Activated CD4-positive, alpha-beta memory T cell treated with anti-CD3 and anti-CD28 coated beads for 36 hours (primary cell): Measurements from ENCODE around the gene SMIM26. TPM values are rescaled to one million over a fixed set of nuclear protein-coding genes. Genes with fewer than 3 reads are reported as not detected.

Experiments used
- CTCF ChIA-PET: fragments of 350-600 bp; sonication (Branson Sonifier 250); formaldehyde crosslinking; loops from one replicate; lab custom pipeline; 2021; ENCODE audit warnings: antibody characterized with exemption, inconsistent platforms; lab: Charles Lee
- POLR2A ChIA-PET: fragments of 350-600 bp; sonication (Branson Sonifier 250); formaldehyde crosslinking; loops from one replicate; lab custom pipeline; 2021; ENCODE audit warnings: antibody characterized with exemption; lab: Charles Lee
- DNase-seq: peaks from one replicate; pipeline ENCODE4 v3.0.0-alpha.2; 2020
- H3K27ac Mint-ChIP-seq: one replicate; pipeline ENCODE4 v1.8.0; 2021; ENCODE audit warnings: mixed read lengths
- H3K27me3 Mint-ChIP-seq: one replicate; pipeline ENCODE4 v1.8.0; 2021; ENCODE audit warnings: mixed read lengths
- H3K36me3 Mint-ChIP-seq: one replicate; pipeline ENCODE4 v1.8.0; 2021; ENCODE audit warnings: mixed read lengths
- H3K4me1 Mint-ChIP-seq: one replicate; pipeline ENCODE4 v1.8.0; 2021; ENCODE audit warnings: low read depth, mixed read lengths
- H3K4me3 Mint-ChIP-seq: one replicate; pipeline ENCODE4 v1.8.0; 2021; ENCODE audit warnings: mild to moderate bottlenecking, mixed read lengths
- H3K9me3 Mint-ChIP-seq: one replicate; pipeline ENCODE4 v1.8.0; 2021; ENCODE audit warnings: mixed read lengths
- intact Hi-C: fragments of 100-400 bp; cut with micrococcal nuclease; formaldehyde crosslinking; loops from one replicate; pipeline ENCODE4 v1.15.1; 2023
- total RNA-seq, 2 experiments: library from RNA; stranded (reverse); gene quantifications; one replicate each; pipeline ENCODE4 v1.2.3, GENCODE V29; 2021

Gene SMIM26
- total RNA-seq, 2 experiments from 2014 or later: 56.0 to 59.0 TPM

- no peaks in the 10 kb centered on the region for H3K27me3 Mint-ChIP-seq
- intact Hi-C loops: no loop called here
- peaks cover 41% of the 10 kb centered on the region for H3K36me3 Mint-ChIP-seq
- no peak overlapping the region for H3K27ac Mint-ChIP-seq
- POLR2A ChIA-PET: no interaction called here
- no peak overlapping the region for H3K4me3 Mint-ChIP-seq
- no peaks in the 10 kb centered on the region for H3K9me3 Mint-ChIP-seq
- H3K4me1 Mint-ChIP-seq: no peaks in the 10 kb centered on the region
- CTCF ChIA-PET: no interaction called here
- no peak for DNase-seq
Measured at GRCh38 chr20:18541741-18542140, 25.5 kb upstream of the SMIM26 start.

GRCh38 chr20:18543216-18543615 is 24.0 kb upstream of the SMIM26 start:
- DNase-seq: no peak
- ChIA-PET POLR2A (no interaction called here), CTCF (no interaction called here)
- Mint-ChIP-seq H3K27me3 (no peaks in the 10 kb centered on the region), H3K4me3 (no peak overlapping the region), H3K36me3 (peaks cover 43% of the 10 kb centered on the region), H3K9me3 (no peaks in the 10 kb centered on the region), H3K4me1 (no peaks in the 10 kb centered on the region), H3K27ac (no peak overlapping the region)
- intact Hi-C loops: no loop called here

GRCh38 chr20:18543932-18544331 is 23.3 kb upstream of the SMIM26 start:
- CTCF ChIA-PET: no interaction called here
- H3K27ac Mint-ChIP-seq: no peak overlapping the region
- POLR2A ChIA-PET: no interaction called here
- no peak for DNase-seq
- H3K36me3 Mint-ChIP-seq: peaks cover 44% of the 10 kb centered on the region
- H3K4me1 Mint-ChIP-seq: no peaks in the 10 kb centered on the region
- H3K4me3 Mint-ChIP-seq: no peak overlapping the region
- no peaks in the 10 kb centered on the region for H3K27me3 Mint-ChIP-seq
- no peaks in the 10 kb centered on the region for H3K9me3 Mint-ChIP-seq
- intact Hi-C loops: no loop called here

GRCh38 chr20:18545566-18545965 is 21.7 kb upstream of the SMIM26 start:
- POLR2A ChIA-PET: no interaction called here
- H3K27me3 Mint-ChIP-seq: no peaks in the 10 kb centered on the region
- DNase-seq: no peak
- H3K36me3 Mint-ChIP-seq: peaks cover 40% of the 10 kb centered on the region
- H3K9me3 Mint-ChIP-seq: no peaks in the 10 kb centered on the region
- H3K4me1 Mint-ChIP-seq: no peaks in the 10 kb centered on the region
- CTCF ChIA-PET: interaction anchor here (0.8 kb wide), 1 partner anchor 28 kb away, joined by 3 read pairs; no protein-coding TSS in a partner anchor
- H3K27ac Mint-ChIP-seq: no peak overlapping the region
- H3K4me3 Mint-ChIP-seq: no peak overlapping the region
- intact Hi-C loops: no loop called here

GRCh38 chr20:18548465-18548864 is 18.8 kb upstream of the SMIM26 start:
- POLR2A ChIA-PET: no interaction called here
- no peak overlapping the region for H3K27ac Mint-ChIP-seq

GRCh38 chr20:18553746-18554145 is 13.5 kb upstream of the SMIM26 start:
- DNase-seq: no peak
- no peaks in the 10 kb centered on the region for H3K9me3 Mint-ChIP-seq
- H3K4me3 Mint-ChIP-seq: no peak overlapping the region
- no peak overlapping the region for H3K27ac Mint-ChIP-seq
- no peaks in the 10 kb centered on the region for H3K4me1 Mint-ChIP-seq
- ChIA-PET CTCF (no interaction called here), POLR2A (no interaction called here)
- no peaks in the 10 kb centered on the region for H3K27me3 Mint-ChIP-seq
- peaks cover 44% of the 10 kb centered on the region for H3K36me3 Mint-ChIP-seq
- intact Hi-C loops: no loop called here

More at GRCh38 chr20:18548465-18548864, 18.8 kb upstream of the SMIM26 start:
- peaks cover 33% of the 10 kb centered on the region for H3K36me3 Mint-ChIP-seq
- intact Hi-C loops: no loop called here
- CTCF ChIA-PET: no interaction called here
- no peaks in the 10 kb centered on the region for H3K9me3 Mint-ChIP-seq
- no peak overlapping the region for H3K4me3 Mint-ChIP-seq
- no peaks in the 10 kb centered on the region for H3K4me1 Mint-ChIP-seq
- no peak for DNase-seq
- no peaks in the 10 kb centered on the region for H3K27me3 Mint-ChIP-seq

- intact Hi-C loops: loop anchor here (1.0 to 5.0 kb wide), 9 partner anchors 20 to 600 kb away; partner anchors contain the start of genes DZANK1, MGME1, POLR3F and RBBP9
- H3K27me3 Mint-ChIP-seq: no peaks in the 10 kb centered on the region
- ChIA-PET POLR2A (interaction anchor here (3.0 kb wide), 1 partner anchor 60 kb away, joined by 14 read pairs; the partner anchor contains the start of gene SEC23B), CTCF (no interaction called here)
- H3K27ac Mint-ChIP-seq: peak overlapping the region; percentile 91
- peak overlapping the region; percentile 90 for H3K4me3 Mint-ChIP-seq
- DNase-seq: no peak
- H3K9me3 Mint-ChIP-seq: no peaks in the 10 kb centered on the region
- H3K4me1 Mint-ChIP-seq: peaks cover 15% of the 10 kb centered on the region
- H3K36me3 Mint-ChIP-seq: peaks cover 19% of the 10 kb centered on the region
Measured at GRCh38 chr20:18567739-18568091, 483 bp downstream of the SMIM26 start.

- H3K27me3 Mint-ChIP-seq: no peaks in the 10 kb centered on the region
- no peak overlapping the region for H3K27ac Mint-ChIP-seq
- peaks cover 16% of the 10 kb centered on the region for H3K36me3 Mint-ChIP-seq
- intact Hi-C loops: no loop called here
- H3K4me3 Mint-ChIP-seq: no peak overlapping the region
- CTCF ChIA-PET: no interaction called here
- no peak for DNase-seq
- H3K9me3 Mint-ChIP-seq: no peaks in the 10 kb centered on the region
- H3K4me1 Mint-ChIP-seq: peaks cover 15% of the 10 kb centered on the region
- POLR2A ChIA-PET: no interaction called here
Measured at GRCh38 chr20:18571009-18571408, 3.8 kb downstream of the SMIM26 start.

- H3K36me3 Mint-ChIP-seq: peaks cover 16% of the 10 kb centered on the region
- POLR2A ChIA-PET: no interaction called here
- H3K27ac Mint-ChIP-seq: no peak overlapping the region
- intact Hi-C loops: no loop called here
- H3K27me3 Mint-ChIP-seq: no peaks in the 10 kb centered on the region
- no peak overlapping the region for H3K4me3 Mint-ChIP-seq
- no peaks in the 10 kb centered on the region for H3K9me3 Mint-ChIP-seq
- DNase-seq: no peak
- peaks cover 11% of the 10 kb centered on the region for H3K4me1 Mint-ChIP-seq
- CTCF ChIA-PET: no interaction called here
Measured at GRCh38 chr20:18571578-18571977, 4.3 kb downstream of the SMIM26 start.

GRCh38 chr20:18577942-18578341 is 10.7 kb downstream of the SMIM26 start:
- Mint-ChIP-seq H3K9me3 (no peaks in the 10 kb centered on the region), H3K36me3 (no peaks in the 10 kb centered on the region), H3K4me3 (no peak overlapping the region), H3K4me1 (no peaks in the 10 kb centered on the region), H3K27ac (no peak overlapping the region), H3K27me3 (peaks cover 1% of the 10 kb centered on the region)
- ChIA-PET POLR2A (no interaction called here), CTCF (interaction anchor here (1.3 kb wide), 1 partner anchor 8 kb away, joined by 3 read pairs; no protein-coding TSS in a partner anchor)
- intact Hi-C loops: no loop called here
- no peak for DNase-seq

- intact Hi-C loops: no loop called here
- peaks cover 1% of the 10 kb centered on the region for H3K27me3 Mint-ChIP-seq
- H3K36me3 Mint-ChIP-seq: no peaks in the 10 kb centered on the region
- no peaks in the 10 kb centered on the region for H3K4me1 Mint-ChIP-seq
- no peak for DNase-seq
- CTCF ChIA-PET: interaction anchor here (1.3 kb wide), 1 partner anchor 8 kb away, joined by 3 read pairs; no protein-coding TSS in a partner anchor
- no peaks in the 10 kb centered on the region for H3K9me3 Mint-ChIP-seq
- H3K4me3 Mint-ChIP-seq: no peak overlapping the region
- POLR2A ChIA-PET: no interaction called here
- no peak overlapping the region for H3K27ac Mint-ChIP-seq
Measured at GRCh38 chr20:18578581-18578980, 11.3 kb downstream of the SMIM26 start.

- no peak overlapping the region for H3K4me3 Mint-ChIP-seq
- peaks cover 6% of the 10 kb centered on the region for H3K27me3 Mint-ChIP-seq
- ChIA-PET POLR2A (no interaction called here), CTCF (interaction anchor here (1.0 kb wide), 1 partner anchor 8 kb away, joined by 3 read pairs; no protein-coding TSS in a partner anchor)
- no peak for DNase-seq
- H3K9me3 Mint-ChIP-seq: no peaks in the 10 kb centered on the region
- H3K4me1 Mint-ChIP-seq: no peaks in the 10 kb centered on the region
- H3K36me3 Mint-ChIP-seq: no peaks in the 10 kb centered on the region
- intact Hi-C loops: no loop called here
- H3K27ac Mint-ChIP-seq: no peak overlapping the region
Measured at GRCh38 chr20:18580012-18580411, 12.8 kb downstream of the SMIM26 start.

GRCh38 chr20:18585134-18585533 is 17.9 kb downstream of the SMIM26 start:
- H3K4me3 Mint-ChIP-seq: no peak overlapping the region
- POLR2A ChIA-PET: no interaction called here
- no peak overlapping the region for H3K27ac Mint-ChIP-seq
- H3K4me1 Mint-ChIP-seq: peaks cover 24% of the 10 kb centered on the region
- DNase-seq: no peak
- CTCF ChIA-PET: no interaction called here
- intact Hi-C loops: no loop called here
- peaks cover 6% of the 10 kb centered on the region for H3K27me3 Mint-ChIP-seq
- no peaks in the 10 kb centered on the region for H3K36me3 Mint-ChIP-seq
- H3K9me3 Mint-ChIP-seq: no peaks in the 10 kb centered on the region
